Epithelial cell of umbilical artery (primary cell): ENCODE results near the gene NUBP1. TPM values are rescaled to one million over a fixed set of nuclear protein-coding genes. Genes with fewer than 3 reads are reported as not detected.

Experiments used
- total RNA-seq: library from RNA; depleted of rRNA; stranded (reverse); fragments of >200 nt; gene quantifications from 2 replicates; pipeline ENCODE4 v1.2.3, GENCODE V29; 2014

Gene NUBP1
- 25.0 and 29.0 TPM in 2 replicates for total RNA-seq

DNA sequence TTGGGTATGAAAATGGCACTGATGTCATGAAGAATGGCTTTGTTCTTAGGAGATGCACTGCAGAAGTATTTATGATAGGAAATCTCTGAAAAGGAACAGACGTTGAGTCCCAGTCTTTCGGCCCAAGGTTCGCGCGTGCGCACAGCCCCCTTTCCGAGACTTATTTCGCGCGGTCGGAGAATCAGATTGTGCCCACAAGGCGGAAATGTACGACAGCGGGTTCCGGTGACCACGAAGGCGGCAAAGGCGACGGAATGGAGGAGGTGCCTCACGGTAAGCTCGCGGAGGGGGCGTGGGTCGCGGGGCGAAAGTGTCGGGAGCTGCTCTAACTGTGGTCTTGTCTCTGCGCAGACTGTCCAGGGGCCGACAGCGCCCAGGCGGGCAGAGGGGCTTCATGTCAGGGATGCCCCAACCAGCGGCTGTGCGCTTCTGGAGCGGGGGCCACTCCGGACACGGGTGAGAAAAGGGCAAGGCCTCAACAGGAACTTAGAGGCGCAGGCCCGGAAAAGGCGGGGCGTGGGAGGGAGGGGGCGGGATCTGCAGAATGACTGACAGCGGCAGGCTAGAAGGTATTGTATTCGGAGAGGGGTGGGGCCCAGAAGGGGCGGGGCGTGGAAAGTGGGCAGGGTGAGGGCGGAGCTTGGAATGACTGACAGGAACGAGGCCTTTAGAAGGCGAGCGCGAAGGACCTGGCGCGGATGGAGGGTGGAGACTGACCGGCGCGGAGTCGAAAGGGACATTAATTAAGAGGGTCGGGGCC lies at the start of gene NUBP1:
Gene NUBP1, plus strand, starts transcription at position 233 of the 760 bp plus-strand sequence. Its CDS starts 22 bp downstream, at position 255.

GRCh38 chr16:10694830-10695229 lies 48.8 kb upstream of the NUBP1 start, which contains the start of gene TEKT5:
TEKT5 (minus strand) TSS chr16:10694930; CDS start chr16:10694873, 57 bp downstream.

GRCh38 chr16:10817963-10818941 lies 74.6 kb downstream of the NUBP1 start, which contains the start of gene TVP23A:
TVP23A (minus strand) TSS chr16:10818794; CDS start chr16:10818493, 301 bp downstream.

Other genes with a start within 250 kb of the NUBP1 start
- gene EMP2, start 163.2 kb upstream of the NUBP1 start, total RNA-seq, result 5.2 and 8.5 TPM in 2 replicates
- gene TEKT5, start 48.9 kb upstream of the NUBP1 start, total RNA-seq, result not detected in 2 replicates
- gene TVP23A, start 75.0 kb downstream of the NUBP1 start, total RNA-seq, result not detected in 2 replicates
- 0.15 TPM in 1 of 2 replicates, not detected in the other for gene CIITA, start 133.4 kb downstream of the NUBP1 start, total RNA-seq
- 43.2 and 43.5 TPM in 2 replicates for gene DEXI, start 198.6 kb downstream of the NUBP1 start, total RNA-seq
- 13.6 and 15.7 TPM in 2 replicates for gene CLEC16A, start 200.7 kb downstream of the NUBP1 start, total RNA-seq